Measurements from ENCODE around the gene SEC24D.
A peak's percentile ranks its signal among the peaks of the same experiment; 100 is the strongest.

Gene SEC24D

DNA sequence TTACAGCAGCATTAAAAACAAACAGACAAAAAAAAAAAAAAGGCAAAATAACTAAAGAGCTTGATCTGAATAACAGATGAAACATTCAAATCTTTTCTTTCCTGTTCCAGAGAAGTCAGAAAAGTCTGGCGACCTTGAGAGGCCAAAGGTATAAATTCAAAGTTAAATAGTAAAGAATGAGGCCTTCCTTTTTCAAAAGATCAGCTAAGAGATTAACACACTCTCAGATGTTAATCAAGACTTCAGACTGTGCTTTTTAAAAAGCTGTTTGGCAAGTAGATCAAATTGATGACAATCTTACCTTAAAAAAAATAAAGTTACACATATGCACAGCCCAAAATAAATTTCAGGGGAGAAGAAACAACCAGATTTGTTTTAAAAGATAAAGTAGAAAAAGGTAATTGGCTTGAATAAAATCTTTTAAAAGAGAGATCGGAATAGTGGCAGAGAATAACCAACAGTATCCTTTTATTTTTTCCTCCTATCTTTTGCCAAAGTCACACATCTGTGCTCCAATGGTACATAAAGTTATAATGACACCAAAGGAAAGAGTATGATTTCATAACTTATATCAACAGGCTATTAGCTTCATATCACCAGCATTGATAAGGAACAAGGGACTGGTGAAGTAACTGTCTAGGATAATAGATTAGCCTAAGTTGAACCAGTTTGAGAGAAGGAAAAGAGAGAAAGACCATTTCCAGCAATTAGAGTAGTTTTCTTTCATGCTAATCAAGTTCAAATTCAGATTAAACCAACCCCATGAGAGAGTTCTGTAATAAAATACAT is 80.3 kb downstream of the SEC24D start:
- Histone ChIP-seq H3K36me3 (ENCODE audit: insufficient read depth, low read depth, low read length) (peaks cover 67% of the 10 kb centered on the region), H3K27me3 (ENCODE audit: insufficient read depth, low read length) (no peaks in the 10 kb centered on the region), H3K4me1 (ENCODE audit: insufficient read depth, low read length) (no peaks in the 10 kb centered on the region), H3K4me3 (ENCODE audit: low read length) (no peak overlapping the region), H3K27ac (ENCODE audit: low read length) (peak overlapping the region; percentile 43), H3K9me3 (ENCODE audit: insufficient read depth, low read depth, low read length) (no peaks in the 10 kb centered on the region), H3K9ac (ENCODE audit: low read depth, low read length) (no peak overlapping the region)

DNA sequence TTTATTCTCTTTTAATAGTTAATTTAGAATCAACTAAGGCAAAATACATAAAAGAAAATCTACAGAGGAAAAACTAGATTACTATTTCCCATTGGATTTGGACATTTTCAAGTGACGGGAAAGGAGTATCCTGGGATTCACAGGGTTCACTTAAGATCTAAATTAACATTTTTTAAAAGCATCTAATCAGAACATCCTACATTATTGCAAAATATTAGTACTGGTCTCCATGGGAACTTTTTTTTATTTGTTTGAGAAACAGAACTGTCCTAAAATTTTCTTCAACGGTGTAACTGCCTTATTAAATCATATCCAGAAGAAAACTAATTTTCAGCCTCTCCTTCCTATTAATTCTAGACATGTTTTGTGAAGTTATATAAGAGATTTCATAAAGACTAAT is 81.0 kb downstream of the SEC24D start:
- H3K27ac ChIP-seq (ENCODE audit: low read length), result no peak overlapping the region
- H3K4me1 ChIP-seq (ENCODE audit: insufficient read depth, low read length), result no peaks in the 10 kb centered on the region
- H3K36me3 ChIP-seq (ENCODE audit: insufficient read depth, low read depth, low read length), result peaks cover 69% of the 10 kb centered on the region
- H3K4me3 ChIP-seq (ENCODE audit: low read length), result no peak overlapping the region
- no peak overlapping the region for H3K9ac ChIP-seq (ENCODE audit: low read depth, low read length)
- no peaks in the 10 kb centered on the region for H3K27me3 ChIP-seq (ENCODE audit: insufficient read depth, low read length)
- no peaks in the 10 kb centered on the region for H3K9me3 ChIP-seq (ENCODE audit: insufficient read depth, low read depth, low read length)

DNA sequence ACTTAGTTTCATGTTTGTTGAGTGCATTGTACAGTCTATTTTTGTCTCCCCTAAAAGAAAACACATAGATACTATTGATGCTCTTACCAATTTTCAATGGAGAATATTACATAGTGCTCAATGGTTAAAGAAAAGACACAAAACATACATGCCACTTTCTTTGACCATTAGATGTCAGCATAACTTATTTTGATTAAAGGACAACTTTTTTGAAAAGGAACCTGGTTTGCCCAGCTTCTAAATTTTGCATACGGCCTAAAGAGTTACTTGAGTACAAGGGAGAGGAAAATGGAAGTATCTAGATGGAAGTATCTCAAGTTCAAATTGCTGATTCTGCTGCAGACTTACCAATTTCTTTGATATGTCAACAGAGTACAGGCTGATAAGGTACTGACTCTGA is 82.2 kb downstream of the SEC24D start:
- Histone ChIP-seq H3K27ac (ENCODE audit: low read length) (no peak overlapping the region), H3K4me3 (ENCODE audit: low read length) (no peak overlapping the region), H3K4me1 (ENCODE audit: insufficient read depth, low read length) (no peaks in the 10 kb centered on the region), H3K9me3 (ENCODE audit: insufficient read depth, low read depth, low read length) (no peaks in the 10 kb centered on the region), H3K9ac (ENCODE audit: low read depth, low read length) (no peak overlapping the region), H3K27me3 (ENCODE audit: insufficient read depth, low read length) (no peaks in the 10 kb centered on the region), H3K36me3 (ENCODE audit: insufficient read depth, low read depth, low read length) (peaks cover 74% of the 10 kb centered on the region)

DNA sequence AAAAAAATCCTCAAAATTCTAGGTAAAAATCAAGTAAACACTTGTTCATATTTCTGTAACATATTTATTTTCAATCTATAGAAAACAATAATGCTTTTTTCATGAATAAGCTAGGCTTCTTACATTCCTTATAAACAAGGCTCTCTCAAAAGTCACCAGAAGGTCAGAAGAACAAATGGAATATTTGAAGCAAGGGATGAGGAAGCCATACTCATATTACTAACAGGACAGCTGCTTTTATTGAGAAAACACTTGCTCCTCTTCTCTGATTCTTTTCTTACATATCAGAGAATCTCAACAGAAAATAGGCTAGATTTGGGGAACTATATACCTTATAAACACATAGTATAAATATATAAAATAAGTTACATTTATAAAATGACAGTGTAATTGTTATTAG is 82.8 kb downstream of the SEC24D start:
- H3K27ac ChIP-seq (ENCODE audit: low read length), result no peak overlapping the region
- H3K4me1 ChIP-seq (ENCODE audit: insufficient read depth, low read length), result no peaks in the 10 kb centered on the region
- no peaks in the 10 kb centered on the region for H3K27me3 ChIP-seq (ENCODE audit: insufficient read depth, low read length)
- no peak overlapping the region for H3K9ac ChIP-seq (ENCODE audit: low read depth, low read length)
- H3K9me3 ChIP-seq (ENCODE audit: insufficient read depth, low read depth, low read length), result no peaks in the 10 kb centered on the region
- H3K36me3 ChIP-seq (ENCODE audit: insufficient read depth, low read depth, low read length), result peaks cover 76% of the 10 kb centered on the region
- no peak overlapping the region for H3K4me3 ChIP-seq (ENCODE audit: low read length)

DNA sequence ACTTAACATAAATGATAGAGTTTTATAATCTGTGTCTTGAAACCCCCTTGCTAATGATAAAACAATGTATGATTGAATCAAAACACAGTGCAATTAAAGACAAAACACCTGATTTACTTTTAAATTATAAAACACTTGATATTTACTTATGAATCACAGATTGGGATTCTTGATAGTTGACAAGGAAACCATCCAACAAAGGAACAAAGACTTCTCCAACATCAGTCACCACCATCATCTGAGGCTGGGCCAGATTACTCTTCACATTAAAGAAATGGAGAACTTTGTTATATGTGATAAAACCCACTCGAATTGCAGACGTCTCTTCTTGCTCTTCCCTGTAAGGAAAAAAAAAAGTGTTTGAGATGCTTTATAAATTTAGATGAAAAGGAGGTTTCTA is 83.4 kb downstream of the SEC24D start:
- Histone ChIP-seq H3K9me3 (ENCODE audit: insufficient read depth, low read depth, low read length) (no peaks in the 10 kb centered on the region), H3K9ac (ENCODE audit: low read depth, low read length) (no peak overlapping the region), H3K36me3 (ENCODE audit: insufficient read depth, low read depth, low read length) (peaks cover 74% of the 10 kb centered on the region), H3K27me3 (ENCODE audit: insufficient read depth, low read length) (no peaks in the 10 kb centered on the region), H3K27ac (ENCODE audit: low read length) (no peak overlapping the region), H3K4me3 (ENCODE audit: low read length) (no peak overlapping the region), H3K4me1 (ENCODE audit: insufficient read depth, low read length) (no peaks in the 10 kb centered on the region)

DNA sequence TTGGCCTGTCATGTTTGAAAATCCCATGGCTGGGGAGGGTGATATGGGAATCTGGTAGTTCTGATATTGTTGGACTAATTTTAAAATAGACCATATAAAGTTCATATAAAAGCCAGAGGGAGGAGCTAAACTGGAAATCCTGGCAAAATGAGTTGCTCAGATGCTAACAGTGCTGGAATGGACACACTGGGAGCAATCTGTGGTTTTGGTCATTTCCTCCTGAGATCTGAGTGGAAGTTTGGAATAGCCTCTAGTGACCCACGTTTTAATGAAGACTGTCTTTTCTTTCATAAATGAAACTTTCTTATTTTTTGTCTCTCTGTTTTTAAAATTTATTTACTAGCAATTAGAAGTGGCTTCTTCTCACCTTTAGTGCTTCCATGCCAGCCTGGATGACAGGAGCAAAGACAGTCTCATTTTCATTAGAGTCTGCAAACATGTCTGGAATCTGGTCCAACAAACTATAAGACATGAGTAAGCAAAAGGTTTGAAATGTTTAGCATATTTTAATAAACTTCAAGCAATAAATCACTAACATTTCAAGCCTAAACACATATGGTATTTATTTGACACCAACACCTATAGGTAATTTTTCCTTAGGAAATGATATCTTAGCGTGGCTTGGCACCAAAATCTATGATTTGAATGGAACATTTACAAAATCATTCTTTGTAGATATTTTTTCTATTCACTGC is 84.2 kb downstream of the SEC24D start:
- Histone ChIP-seq H3K27me3 (ENCODE audit: insufficient read depth, low read length) (no peaks in the 10 kb centered on the region), H3K4me1 (ENCODE audit: insufficient read depth, low read length) (no peaks in the 10 kb centered on the region), H3K4me3 (ENCODE audit: low read length) (no peak overlapping the region), H3K36me3 (ENCODE audit: insufficient read depth, low read depth, low read length) (peaks cover 69% of the 10 kb centered on the region), H3K9me3 (ENCODE audit: insufficient read depth, low read depth, low read length) (no peaks in the 10 kb centered on the region), H3K27ac (ENCODE audit: low read length) (no peak overlapping the region), H3K9ac (ENCODE audit: low read depth, low read length) (no peak overlapping the region)

DNA sequence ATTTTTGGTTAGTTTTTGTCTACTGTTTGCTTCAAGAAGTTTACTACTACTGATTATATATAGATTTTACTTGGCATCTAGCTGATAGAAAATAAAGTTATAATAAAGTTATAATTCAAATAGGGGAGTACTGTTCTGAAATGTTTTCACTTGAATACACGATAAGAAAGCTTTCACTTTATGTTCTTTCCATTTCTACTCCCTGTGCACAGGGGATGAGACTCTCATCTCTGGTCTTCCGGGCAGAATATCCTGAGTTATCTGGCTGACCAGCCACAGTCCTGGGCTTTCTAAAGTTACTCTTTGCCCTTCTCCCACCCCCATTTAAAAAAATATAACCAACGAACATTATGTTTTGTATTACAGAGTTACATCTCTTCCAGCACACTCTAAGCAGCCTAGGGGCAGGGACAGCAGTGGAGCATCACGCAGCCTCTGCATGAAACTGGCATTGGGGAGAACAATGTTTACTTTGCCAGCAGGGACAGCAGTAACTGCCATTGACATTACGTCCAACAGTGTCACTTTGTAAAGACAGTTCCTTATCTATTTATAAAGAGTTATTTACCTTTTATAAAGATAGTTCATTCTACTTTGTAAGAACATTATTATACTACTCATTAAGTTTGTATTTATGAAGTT is 86.5 kb downstream of the SEC24D start:
- H3K9ac ChIP-seq (ENCODE audit: low read depth, low read length), result no peak overlapping the region
- H3K4me1 ChIP-seq (ENCODE audit: insufficient read depth, low read length), result no peaks in the 10 kb centered on the region
- H3K9me3 ChIP-seq (ENCODE audit: insufficient read depth, low read depth, low read length), result no peaks in the 10 kb centered on the region
- H3K27me3 ChIP-seq (ENCODE audit: insufficient read depth, low read length), result no peaks in the 10 kb centered on the region
- H3K36me3 ChIP-seq (ENCODE audit: insufficient read depth, low read depth, low read length), result peaks cover 75% of the 10 kb centered on the region
- H3K4me3 ChIP-seq (ENCODE audit: low read length), result no peak overlapping the region
- H3K27ac ChIP-seq (ENCODE audit: low read length), result no peak overlapping the region

DNA sequence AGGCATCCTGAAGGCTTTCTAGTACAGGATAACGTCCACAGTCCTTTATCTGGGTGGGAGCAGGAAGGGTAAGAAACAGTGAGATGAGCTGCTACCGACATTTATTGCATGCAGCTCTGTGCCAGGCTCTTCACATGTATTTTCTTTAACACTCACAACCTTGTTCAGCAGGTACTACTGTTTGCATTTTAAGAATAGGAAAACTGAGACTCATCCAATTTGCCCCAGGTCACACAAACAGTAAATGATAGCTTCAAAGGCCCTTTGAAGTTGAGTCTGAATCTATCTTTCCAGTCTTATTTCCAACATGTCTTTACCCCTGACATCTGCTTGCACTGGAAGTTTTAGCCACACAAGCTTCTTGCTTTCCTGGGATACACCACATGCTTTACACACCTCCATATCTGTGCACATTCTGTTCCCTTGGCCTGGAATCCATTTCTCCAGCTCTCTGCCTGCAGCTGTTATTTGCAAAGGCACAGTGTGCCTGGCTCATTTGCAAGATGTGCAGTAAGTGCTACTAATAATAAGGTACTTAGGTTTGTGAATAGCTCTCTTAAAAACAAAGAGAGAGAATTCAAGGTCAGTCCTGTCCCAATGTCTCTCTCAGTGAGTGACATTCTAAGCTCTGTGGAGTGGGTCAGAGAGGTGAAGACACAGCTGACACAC is 89.5 kb downstream of the SEC24D start:
- H3K27me3 ChIP-seq (ENCODE audit: insufficient read depth, low read length), result no peaks in the 10 kb centered on the region
- H3K36me3 ChIP-seq (ENCODE audit: insufficient read depth, low read depth, low read length), result peaks cover 79% of the 10 kb centered on the region
- no peaks in the 10 kb centered on the region for H3K9me3 ChIP-seq (ENCODE audit: insufficient read depth, low read depth, low read length)
- H3K27ac ChIP-seq (ENCODE audit: low read length), result no peak overlapping the region
- H3K4me1 ChIP-seq (ENCODE audit: insufficient read depth, low read length), result no peaks in the 10 kb centered on the region
- H3K9ac ChIP-seq (ENCODE audit: low read depth, low read length), result no peak overlapping the region
- H3K4me3 ChIP-seq (ENCODE audit: low read length), result no peak overlapping the region

DNA sequence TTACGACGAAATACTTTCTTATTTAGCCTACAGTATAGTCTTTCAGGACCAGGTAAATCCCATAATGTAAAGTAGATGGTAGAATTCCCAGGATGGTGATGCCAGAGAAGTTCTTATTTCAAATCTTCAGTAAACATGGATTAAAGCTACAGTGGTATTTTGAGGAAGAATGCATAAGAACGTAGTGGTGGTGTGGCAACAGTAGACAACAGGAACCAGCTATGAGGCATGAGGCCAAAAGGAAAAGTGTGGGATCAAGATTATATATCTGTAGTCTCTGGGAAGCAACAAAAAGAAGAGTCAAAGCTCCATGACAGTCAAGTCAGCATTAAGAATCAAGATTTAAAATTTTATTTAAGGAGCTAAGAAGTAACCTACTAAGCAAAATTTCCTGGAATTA is 90.6 kb downstream of the SEC24D start:
- Histone ChIP-seq H3K27ac (ENCODE audit: low read length) (no peak overlapping the region), H3K4me1 (ENCODE audit: insufficient read depth, low read length) (no peaks in the 10 kb centered on the region), H3K9me3 (ENCODE audit: insufficient read depth, low read depth, low read length) (no peaks in the 10 kb centered on the region), H3K4me3 (ENCODE audit: low read length) (no peak overlapping the region), H3K9ac (ENCODE audit: low read depth, low read length) (no peak overlapping the region), H3K36me3 (ENCODE audit: insufficient read depth, low read depth, low read length) (peaks cover 78% of the 10 kb centered on the region), H3K27me3 (ENCODE audit: insufficient read depth, low read length) (no peaks in the 10 kb centered on the region)

DNA sequence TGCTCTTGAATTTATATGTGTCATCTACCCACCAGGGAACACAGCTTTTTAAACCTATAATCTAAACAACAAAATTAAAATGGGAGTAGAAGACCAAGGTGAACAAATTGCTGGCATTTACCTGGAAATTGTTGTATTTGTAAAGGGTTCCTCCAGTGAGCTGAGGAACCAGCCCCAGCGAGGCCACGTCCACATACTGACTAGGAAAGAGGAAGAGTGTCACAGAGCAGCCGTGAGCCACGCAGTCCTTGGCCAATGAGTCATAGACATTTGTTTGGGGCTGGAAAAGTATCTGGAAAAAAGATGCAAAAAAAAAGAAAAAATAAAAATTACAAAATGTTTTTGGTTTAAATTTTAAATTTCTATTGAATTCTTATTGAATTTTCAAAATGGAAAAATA is 92.1 kb downstream of the SEC24D start:
- Histone ChIP-seq H3K9ac (ENCODE audit: low read depth, low read length) (no peak overlapping the region), H3K4me3 (ENCODE audit: low read length) (no peak overlapping the region), H3K27me3 (ENCODE audit: insufficient read depth, low read length) (no peaks in the 10 kb centered on the region), H3K36me3 (ENCODE audit: insufficient read depth, low read depth, low read length) (peaks cover 79% of the 10 kb centered on the region), H3K27ac (ENCODE audit: low read length) (no peak overlapping the region), H3K4me1 (ENCODE audit: insufficient read depth, low read length) (0 out of 2 replicates have a peak, but pooled peaks cover 3% of the 10 kb centered on the region), H3K9me3 (ENCODE audit: insufficient read depth, low read depth, low read length) (no peaks in the 10 kb centered on the region)

DNA sequence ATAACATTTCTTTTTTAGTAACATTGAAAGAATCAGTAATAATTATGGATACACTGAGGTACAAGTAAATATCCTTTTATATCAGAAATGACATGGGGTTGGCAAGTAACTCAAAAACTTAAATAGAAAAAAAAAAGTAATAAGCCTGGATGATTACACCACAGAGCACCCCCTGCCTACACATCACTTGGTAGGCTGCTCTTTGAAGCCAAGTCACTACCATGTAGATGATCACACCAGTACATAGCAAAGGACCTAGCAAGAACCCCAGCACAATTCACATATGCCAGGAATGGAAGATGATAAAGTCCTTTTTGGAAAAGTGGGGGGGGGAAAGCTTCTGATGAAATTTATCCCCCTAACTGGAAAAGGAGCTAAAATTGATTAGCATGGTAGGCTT is 93.9 kb downstream of the SEC24D start:
- no peak overlapping the region for H3K9ac ChIP-seq (ENCODE audit: low read depth, low read length)
- H3K9me3 ChIP-seq (ENCODE audit: insufficient read depth, low read depth, low read length), result no peaks in the 10 kb centered on the region
- H3K27me3 ChIP-seq (ENCODE audit: insufficient read depth, low read length), result no peaks in the 10 kb centered on the region
- H3K36me3 ChIP-seq (ENCODE audit: insufficient read depth, low read depth, low read length), result peaks cover 90% of the 10 kb centered on the region
- no peak overlapping the region for H3K27ac ChIP-seq (ENCODE audit: low read length)
- H3K4me3 ChIP-seq (ENCODE audit: low read length), result no peak overlapping the region
- H3K4me1 ChIP-seq (ENCODE audit: insufficient read depth, low read length), result 0 out of 2 replicates have a peak, but pooled peaks cover 3% of the 10 kb centered on the region

Measured in iPS-20b (cell line).